ENCODE results near the gene TMEM106B.
A peak's percentile ranks its signal among the peaks of the same experiment; 100 is the strongest.

TMEM106B gene

DNA sequence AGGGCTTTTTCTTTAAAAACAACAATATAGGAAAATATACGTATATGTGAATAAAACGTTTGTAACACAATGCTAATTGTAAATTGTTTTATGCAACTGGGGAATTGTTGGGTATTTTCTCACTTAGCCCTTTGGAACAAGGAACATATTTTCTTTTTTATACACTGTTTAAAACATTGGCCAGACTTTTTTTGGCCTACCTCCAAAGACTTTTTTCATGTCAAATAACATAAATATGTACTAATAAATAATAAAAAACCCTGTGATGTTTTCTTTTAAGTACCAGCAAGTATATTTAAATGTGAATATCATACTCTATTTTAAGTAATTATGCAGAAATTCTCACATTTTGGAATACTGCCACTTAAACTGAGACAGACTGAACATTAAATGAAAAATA, 15.7 kb downstream of the TMEM106B start:
- DNase-seq: no peak

DNA sequence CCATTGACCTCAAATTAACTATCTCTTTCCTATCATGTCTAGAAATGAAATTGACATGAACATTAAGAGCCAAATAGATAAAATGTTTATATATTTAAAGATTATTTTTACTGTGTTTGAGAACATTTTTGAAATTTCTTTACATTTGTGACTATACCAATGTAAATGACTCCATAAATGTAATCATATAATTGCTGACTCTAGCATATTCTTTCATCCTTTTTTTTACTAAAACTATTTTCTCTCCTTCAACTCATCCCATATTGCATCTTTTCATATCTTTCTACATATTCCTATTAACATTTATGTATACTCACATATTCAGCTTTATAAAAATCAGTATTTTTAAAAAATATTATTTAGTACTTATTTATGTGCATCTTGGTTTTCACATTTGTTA, 16.9 kb downstream of the TMEM106B start:
- no peak for DNase-seq

DNA sequence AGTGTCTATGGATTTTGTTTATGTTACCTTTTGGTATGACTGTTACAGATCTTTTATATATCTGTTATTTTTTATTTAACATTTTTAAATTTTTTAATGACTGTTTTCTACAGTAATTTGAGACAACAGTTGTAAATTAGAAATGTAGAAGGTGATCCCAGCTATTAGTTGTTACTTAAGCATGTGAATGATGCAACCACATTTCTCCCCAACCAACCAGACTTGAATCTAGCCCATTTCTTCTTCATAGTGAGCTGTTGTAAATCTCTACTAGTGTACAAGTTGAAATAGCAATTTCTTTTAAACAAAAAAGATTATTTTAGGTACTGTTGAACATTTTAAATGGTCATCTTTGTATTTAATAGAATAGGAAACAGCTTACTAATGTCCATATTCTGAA, 18.0 kb downstream of the TMEM106B start:
- DNase-seq: no peak

DNA sequence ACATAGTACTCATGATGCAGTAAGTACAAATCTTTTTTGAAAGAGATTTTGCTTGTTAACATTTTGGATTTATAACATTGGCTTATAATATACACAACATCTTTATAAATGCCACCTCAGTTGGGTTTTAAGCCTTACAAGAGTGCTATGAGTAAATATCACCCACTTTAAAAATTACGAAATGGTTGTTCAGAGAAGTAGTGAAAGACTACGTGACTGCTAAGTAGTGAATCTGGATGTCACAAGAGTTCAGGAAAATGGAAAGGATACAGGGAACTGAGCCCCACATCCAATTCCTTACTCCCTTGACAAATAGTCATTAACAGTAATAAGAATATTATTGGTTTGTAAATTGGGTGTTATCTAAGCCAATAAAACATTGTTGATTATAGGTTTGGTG, 20.0 kb downstream of the TMEM106B start:
- DNase-seq: no peak

DNA sequence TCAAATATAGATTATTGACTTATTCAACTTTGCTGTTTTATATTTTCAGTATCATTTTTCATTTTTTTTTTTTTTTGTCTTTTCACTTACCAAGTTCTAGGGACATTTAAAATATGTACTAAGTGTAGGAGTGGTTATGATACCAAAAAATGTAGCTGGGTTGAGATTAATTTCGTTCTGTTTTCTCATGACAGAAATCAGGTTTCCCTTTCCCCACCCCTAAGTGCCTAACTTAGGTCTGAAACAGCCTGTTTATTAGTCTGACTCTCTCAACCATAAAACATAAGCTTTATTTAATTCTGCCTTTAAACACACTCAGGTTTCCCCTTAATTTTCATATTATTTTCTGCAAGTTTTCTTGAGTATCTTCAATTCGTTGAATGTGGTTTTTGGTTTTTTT, 22.1 kb downstream of the TMEM106B start:
- DNase-seq: no peak

DNA sequence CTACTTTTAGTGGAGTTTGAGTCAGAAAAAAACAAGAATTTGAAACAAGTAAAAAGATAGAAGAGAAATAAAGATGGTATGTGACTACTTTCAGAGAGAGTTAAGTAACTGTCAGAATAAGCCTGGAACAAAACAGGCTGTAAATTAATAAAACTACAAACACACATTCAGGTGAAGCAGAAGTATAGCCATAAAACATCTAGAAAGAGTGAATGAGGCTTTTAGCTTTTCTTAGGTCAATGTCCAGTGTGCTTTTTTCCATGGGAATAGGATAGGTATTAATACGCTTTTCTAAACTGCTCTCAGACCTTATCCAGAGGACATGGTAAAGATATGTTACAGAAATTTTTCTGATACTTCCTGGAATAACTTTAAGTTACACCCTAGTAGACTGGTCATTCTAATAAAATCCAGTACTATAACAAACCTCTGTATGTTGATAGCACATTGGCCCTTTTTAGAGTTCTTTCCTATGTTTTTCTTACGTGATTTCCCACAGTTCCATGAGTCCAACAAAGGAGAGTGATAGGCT, 23.3 kb downstream of the TMEM106B start:
- DNase-seq: no peak

DNA sequence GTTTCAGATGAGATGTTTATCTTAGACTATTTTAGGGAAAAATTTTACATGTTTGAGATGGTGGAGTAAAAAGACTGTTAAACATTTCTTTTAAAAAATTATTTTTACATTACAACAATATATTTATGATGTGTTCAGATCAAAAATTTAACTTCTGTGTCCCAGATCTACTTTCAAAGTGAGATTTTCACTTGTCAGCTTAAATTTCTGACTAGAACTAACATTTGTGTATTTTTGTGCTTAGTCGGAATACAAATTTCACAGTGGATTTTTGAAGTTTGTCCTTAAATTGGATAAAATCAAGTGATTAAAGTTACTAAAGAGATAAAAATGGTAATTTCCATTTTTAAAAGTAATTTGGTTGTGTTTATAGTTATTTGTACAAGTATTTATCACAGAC, 24.9 kb downstream of the TMEM106B start:
- DNase-seq: no peak

DNA sequence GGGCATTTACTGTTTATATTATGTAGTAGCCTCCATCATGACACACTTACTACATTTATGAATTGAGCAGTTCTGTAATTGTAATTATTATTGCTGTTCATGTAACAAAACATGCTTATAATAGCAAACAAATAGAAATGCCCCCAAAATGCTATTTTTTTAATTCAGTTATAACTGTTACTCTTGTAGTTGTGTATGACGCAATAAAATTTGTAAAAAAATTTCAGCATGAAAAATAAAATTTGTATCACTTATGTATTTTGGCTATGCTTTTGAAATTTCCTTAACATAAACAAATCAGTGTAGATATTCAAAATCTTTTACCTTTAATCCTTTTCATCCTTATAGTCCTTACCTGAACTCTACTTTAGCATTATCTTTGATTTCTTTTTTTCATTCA, 25.9 kb downstream of the TMEM106B start:
- no peak for DNase-seq

DNA sequence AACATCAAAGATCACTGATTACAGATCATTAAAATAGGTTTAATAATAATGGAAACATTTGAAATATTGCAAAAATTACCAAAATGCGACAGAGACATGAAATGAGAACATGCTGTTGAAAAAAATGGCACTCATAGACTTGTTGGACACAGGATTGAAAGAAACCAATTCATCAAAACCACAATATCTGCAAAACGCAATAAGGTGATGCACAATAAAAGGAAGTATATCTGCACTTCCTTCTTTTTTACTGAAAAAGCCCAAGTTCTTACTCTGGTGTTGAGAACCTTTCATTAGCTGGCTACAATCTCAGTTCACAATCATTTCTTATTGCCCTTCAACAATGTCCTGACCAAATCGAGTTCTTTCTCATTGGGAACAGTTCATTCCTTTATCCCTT, 28.7 kb downstream of the TMEM106B start:
- no peak for DNase-seq

DNA sequence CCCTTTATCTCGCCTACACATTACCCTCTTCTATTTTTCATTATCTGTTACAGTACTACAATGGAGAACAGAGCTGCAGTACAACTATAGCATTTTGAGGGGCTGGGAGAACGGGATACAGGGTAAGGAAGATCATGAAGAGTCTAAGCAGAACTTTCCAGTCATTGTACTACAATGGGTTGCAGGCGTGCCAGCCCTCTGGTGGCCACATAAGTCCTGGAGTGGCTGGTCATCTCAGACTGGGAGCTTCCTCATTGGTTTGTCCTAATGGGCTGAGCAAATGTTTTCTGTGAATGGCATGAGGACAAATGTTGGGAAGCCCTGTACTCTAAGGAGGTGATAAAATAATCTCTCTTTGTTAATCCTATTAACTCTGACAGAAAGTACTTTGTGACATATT, 33.0 kb downstream of the TMEM106B start:
- peak in 3 of 51 donors; percentile 2 to 4 (median 2) for DNase-seq

DNA sequence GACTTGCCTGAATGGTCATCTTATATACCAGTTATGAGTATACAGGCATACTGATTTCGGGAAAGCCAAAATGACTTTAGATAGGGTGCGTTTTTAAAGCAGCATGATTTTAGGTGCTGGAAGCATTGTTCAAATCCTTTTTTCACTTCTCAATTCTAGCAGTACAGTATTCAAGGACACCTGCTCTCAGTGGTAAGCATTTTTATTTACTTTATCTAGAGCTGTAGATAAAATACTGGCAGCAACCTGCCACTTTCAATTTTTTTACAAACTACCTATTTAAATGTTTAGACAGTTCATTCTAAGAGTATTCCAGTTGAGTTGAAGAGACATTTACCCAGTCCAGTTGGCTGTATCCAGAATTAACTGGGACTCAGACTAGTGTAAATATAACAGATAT, 33.6 kb downstream of the TMEM106B start:
- DNase-seq: no peak

DNA sequence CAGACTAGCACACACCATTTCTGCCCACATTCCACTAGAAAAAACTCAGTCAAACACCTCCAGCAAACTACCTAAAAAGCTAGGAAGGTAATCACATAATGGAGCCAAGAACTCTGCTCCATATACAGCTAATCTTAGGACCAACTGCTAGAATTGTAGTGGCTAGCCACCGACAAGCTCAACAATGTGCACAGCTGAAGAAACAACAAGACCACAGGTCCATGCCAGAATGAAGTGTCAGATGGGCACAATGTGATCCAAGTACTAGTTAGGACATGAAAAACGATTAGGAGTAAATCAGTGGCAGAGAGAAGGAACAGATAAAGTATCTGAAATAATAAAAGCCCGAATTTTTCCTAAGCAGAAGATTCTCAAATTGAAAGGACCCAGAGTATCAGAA, 38.6 kb downstream of the TMEM106B start:
- DNase-seq: no peak

DNA sequence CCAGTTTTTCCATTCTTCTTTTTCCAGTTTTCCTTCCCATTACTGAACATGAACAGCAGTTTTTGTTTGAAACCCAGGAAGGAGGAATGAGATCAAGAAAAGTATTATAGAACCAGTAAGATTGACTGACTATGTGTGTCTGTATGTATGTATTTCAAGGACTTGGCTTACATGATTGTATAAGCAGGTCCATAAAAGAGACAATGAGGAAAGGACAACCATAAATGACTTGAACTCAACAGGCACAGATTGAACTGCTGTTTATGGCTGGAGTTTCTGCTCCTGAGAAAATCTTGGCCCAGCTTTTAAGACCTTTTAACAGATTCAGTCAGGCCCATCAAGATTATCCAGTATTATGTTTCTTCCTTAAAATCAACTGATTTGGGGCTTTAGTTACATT, 39.1 kb downstream of the TMEM106B start:
- no peak for DNase-seq

DNA sequence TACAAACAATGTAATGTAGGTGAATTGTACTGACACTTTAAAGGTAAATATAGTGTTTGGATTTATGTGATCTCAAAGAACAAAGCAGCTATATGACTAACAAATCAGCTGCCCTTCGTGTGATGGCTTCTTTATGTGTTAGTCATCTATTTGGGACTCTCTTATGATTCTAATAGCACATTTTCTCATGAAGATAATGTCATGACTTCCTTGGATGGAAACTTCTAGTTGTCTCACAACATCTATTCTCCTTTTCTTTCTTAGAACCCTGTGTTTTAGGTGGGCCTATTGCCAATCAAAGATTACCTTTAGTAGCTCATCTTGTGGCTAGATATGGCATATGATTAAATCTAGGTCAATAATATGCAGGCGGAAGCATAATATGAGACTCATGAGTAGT, 45.0 kb downstream of the TMEM106B start:
- DNase-seq: no peak

DNA sequence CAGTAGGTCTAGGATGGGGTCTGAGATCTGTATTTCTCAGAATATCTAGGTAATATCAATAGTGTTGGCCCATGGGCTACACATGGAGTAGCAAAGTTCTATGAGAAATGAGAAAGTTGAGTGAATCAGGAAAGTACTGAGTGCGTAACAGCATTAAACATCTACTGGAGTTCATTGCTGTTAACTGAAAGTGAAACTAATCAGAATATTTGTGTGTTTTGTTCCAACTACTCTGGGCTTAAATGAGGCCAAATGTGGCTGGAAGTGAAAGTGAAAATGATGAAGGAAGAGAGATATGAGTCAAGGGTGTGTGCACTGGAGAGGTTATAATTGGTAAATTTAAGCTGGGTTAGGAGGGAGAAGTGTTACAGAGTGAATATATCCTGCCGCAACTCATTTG, 46.5 kb downstream of the TMEM106B start:
- DNase-seq: no peak

DNA sequence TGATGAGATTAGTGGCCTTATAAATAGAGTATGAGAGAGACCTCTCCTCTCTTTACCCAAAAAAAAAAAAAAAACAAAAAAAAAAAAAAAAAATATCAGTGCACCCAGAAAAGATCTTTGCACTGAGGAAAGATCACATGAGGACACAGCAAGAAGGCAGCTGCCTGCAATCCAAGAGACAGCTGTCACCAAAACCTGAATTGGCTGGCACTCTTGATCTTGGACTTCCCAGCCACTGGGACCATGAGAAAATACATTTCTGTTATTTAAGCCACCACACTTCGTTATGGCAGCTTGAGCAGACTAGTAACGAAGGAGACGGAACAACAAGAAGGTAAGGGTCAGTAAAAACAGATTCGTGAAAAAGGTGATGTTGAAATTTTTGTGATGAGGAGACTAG, 47.0 kb downstream of the TMEM106B start:
- DNase-seq: no peak

DNA sequence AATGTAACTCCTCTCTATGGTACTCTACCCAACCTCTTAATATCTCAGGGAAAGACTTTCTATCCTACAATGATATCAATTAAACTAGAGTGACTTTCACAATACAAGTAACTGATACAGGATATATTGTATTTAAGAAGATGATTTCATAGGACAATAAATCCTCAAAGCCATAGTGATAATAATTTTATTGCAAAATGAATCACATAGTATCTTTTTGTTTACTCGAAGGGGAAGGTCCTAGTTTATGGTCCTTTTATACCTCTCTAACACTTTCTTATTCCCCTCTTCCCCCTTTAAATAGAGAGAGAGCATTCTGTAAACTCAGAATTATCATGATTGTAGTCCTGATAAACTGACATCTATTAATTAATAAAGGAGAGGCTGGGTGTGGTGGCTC, 56.4 kb downstream of the TMEM106B start:
- DNase-seq: no peak

DNA sequence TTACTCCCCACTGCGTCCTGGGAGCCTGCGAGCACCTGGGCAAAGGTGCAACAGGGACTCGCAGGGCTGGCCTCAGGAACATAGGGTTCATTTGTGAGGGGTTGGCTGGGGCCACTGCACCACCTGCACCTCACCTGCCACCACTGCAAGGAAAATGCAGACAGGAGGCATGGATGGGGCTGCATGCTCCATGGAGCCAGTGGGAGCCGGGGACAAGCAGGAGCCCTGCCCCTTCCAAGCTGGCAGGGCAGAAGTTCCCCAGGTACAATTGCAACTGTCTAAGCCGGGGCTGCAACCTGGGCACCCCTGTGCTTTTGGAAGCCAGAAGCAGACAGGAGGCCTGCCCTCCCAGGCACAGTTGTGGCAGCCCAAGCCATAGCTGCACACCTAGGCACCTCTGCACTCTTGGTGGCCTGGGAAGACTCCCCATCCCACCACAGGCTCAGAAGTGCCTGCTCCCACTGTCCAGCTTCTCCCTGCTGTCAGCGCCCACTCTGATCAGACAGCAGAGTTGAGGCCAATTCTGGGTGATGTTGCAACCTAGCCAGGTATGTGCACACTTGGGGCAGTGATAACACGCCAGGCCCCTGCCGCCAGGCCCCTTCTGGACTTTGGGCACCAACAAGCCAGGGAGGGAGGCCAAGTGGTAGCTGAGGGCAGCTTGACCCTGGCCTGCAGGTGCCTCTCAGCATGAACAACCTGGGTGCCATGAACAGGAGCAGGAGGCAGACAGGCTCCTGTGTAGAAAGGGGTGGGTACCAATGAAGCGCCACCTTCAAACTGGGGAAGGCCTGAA, 58.2 kb downstream of the TMEM106B start:
- DNase-seq: no peak

DNA sequence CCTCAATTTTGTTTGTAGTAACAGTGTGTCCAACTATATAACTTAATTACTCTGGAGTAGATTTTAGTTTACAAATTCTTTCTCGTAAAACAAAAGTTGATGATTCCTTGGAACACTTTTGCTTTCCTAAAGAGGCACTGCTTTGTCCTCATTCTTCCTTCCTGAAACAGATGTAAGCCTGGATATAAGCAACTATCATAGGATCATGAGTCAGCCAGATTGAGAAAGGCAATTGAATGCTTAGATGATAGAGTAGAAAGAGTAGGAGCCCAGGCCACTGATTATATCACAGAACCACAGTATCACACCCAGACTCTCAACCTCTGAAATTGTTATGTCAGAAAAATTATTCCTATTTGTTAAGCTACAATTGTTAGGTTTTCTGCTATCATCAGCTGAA, 69.9 kb downstream of the TMEM106B start:
- DNase-seq: no peak

DNA sequence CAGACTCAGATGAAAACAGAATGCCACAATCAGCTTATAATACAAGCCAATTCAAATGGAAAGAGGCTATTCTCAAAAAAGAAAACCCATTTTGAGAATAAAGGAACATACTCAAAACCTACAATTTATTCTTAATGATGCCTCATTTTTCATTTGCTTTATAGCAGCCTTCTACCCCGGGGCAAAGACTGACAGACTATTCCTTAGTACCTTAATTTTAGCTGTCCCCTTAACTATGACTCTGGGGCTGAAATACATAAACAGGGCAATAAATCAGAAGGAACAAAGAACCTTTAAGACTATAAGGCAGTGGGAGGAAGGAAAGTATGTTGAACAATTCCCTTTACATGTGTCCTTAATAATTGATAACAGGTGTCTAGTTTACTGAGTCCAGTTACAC, 76.8 kb downstream of the TMEM106B start:
- DNase-seq: no peak

DNA sequence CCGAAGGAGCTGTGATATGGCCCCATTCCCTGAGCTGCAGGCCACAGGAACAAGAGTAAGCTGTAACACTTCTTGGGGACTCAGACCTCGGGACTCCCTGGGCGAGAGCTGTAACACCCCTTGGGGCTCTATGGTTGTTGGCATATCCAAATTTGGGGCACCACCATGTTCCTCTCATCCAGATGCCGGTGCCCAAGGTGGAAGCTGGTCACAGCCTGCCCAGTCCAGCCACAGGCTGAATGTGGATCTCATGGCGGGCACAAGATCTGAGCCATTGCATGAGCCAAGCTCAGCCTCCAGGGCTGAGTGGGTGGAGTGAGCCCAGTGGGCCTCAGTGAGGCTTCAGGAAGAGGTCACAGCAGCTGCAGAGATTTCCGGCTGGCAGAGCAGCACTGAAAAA, 78.9 kb downstream of the TMEM106B start:
- DNase-seq: no peak

DNA sequence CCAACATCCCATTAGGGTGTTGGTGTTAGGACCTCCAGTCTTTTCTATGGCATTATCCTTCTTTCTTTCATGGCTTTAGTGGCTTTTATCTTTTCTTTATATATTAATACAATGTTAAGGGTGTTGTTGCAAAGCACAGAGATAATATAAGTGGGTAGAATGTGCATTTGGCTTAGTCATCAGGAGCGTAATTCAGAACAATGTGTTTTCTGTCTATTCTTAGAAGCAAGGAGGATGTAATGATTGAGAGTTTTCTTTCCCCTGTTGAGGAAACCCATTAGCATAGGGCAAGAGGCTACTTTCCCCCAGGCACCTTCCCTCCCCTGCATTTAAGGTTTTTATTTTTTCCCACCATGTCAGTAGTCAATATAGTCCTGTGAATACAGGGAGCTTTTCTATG, 79.7 kb downstream of the TMEM106B start:
- DNase-seq: no peak

DNA sequence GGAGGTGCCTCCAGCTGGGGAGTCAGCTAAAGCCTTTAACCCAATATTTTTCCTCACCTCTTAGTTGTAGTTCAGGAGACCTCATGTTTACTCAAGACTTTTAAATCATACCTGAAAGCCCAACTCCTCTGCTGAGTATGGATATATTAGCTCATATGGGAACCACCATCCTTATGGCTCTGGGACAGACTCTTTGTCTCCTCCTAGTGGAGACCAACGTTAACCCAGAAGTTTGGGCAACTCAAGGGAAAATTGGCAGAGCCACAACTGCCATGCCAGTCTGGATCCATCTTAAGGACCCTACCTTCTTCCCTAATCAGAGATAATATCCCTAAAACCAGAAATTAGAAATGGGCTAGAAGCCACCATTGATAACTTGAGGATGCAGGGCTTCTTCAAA, 80.8 kb downstream of the TMEM106B start:
- DNase-seq: no peak
